Raji (cell line): ENCODE results near the gene PRSS2.

Experiments
- POLR2A ChIP-seq: IDR thresholded peaks from 2 replicates; pipeline ENCODE4 v1.6.1; 2011; ENCODE audit warnings: low read depth, low read length, control low read depth; ENCODE audit not compliant: insufficient read depth

The PRSS2 gene

GRCh38 chr7:142770661-142771352, at the start of gene PRSS2:
Gene PRSS2, plus strand, starts transcription at chr7:142770970. Its CDS starts 13 bp downstream, at chr7:142770983.
- no peak for TF ChIP-seq POLR2A

GRCh38 chr7:142720986-142721385, 49.8 kb upstream of the PRSS2 start:
- no peak for TF ChIP-seq POLR2A

- no peak for TF ChIP-seq POLR2A
Observed at GRCh38 chr7:142722248-142722794, 48.4 kb upstream of the PRSS2 start.

DNA sequence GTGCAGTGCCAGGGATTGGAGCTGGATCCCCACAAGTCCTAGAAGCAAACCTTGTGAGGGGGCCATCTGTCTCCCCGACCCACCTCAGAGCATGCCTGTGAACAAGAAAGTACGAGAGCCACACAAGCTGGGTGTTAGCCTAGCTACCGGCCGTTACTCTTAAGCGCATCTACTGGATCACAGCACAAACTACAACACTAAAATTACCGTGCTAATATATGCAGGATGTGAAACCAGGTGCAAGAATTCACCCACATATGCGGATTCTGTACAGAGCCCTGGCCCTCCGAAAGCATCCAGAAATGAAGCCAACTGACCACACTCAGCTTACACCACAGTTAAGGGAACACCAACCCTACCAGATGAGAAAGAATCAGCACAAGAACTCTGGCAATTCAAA, 37.5 kb upstream of the PRSS2 start:
- no peak for TF ChIP-seq POLR2A

- no peak for TF ChIP-seq POLR2A
Observed at GRCh38 chr7:142739923-142740492, 30.8 kb upstream of the PRSS2 start.

DNA sequence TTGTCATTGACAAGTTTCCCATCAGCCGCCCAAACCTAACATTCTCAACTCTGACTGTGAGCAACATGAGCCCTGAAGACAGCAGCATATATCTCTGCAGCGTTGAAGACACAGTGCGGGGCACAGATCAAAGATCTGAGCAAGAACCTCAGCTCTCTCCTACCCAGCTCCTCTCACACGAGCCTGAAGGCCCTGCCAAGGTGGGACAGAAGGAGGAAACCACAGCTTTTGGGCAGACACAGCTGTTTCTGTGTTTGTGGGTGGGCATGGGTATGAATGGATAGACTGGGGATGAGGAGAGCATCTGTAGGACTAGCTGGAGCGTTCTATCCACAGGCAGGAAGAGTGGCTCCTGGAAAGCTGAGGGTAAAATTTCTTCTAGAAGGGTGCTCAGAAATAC, 30.0 kb upstream of the PRSS2 start:
- TF ChIP-seq POLR2A, result no peak

DNA sequence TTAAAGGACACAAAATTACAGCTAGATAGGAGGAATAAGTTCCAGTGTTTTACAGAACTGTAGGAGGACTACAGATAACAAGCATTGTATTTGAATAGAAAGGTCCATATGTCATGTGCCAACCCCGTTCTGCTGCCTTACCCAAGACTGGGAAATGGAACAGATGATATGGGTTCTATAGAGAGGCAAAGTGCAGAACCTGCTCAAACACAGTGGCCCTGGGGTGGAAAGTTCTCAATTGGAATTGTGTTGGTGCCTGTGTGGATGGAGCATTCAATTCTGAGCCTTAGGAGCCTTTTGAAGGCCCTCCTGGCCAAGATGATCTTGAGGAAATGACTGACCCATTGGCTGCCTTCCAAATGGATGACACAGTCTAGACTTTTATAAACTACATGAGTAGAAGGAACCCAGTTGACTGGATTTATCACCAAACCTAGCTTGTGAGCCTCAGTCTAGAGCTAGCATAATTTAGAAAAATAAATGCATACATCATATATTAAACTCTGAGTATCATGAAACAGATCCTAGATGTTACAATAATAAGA, 25.6 kb upstream of the PRSS2 start:
- TF ChIP-seq POLR2A, result no peak

GRCh38 chr7:142745745-142746144, 25.0 kb upstream of the PRSS2 start:
- no peak for TF ChIP-seq POLR2A

DNA sequence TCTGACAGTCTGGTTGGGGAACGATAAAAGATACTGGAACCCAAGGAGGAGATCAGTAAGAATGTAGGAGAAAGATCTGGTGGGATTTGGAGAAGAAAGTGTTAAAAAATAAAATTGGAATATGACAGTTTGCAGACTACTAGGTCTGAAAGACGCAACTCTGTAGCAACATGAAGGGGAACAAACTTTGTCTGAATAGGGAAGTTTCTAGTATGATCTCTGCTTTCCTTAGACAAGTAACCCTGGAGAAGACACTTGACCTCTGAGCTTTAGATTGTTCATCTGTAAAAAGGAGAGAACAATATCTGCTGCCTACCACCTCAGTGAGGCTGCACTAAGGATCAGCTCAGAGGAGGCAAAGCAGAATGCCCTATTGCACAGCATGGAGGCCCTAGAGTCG, 24.5 kb upstream of the PRSS2 start:
- no peak for TF ChIP-seq POLR2A

DNA sequence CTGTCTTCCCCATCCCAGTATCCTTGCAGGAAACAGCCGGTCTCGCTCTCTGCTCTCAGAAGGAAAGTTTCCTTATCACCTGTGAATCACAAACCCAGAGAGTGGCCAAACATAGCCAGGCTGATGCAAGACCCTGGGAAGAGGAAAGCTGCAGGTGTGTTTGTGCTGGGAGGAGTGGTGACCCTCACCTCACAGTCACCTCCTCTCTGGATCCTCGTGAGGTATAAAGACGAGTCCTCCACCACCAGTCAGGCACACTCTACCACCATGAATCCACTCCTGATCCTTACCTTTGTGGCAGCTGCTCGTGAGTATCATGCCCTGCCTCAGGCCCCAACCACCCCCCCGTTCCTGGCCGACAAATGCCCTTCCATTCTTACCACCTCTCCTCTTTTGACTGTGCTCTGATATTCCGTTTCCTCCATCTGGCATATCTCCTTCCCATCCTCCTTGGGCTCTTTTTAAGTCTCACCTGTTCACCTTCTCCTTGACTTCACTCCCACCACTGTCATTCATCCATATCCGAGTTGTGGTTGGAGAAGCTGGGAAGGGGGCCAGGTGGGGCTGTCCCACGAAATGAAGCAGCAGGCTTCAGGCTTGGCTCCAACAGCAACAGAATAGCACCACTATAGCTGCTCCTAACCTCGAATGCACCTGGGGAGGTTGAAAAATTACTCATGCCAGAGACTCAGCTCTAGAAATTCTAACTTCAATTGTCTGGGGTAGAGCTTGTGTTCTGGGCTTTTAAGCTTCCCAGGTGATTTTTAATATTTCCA, 21.4 kb upstream of the PRSS2 start, which contains the start of gene PRSS1:
Gene PRSS1, plus strand, starts transcription at position 255 of the 776 bp plus-strand sequence. Its CDS starts 13 bp downstream, at position 268.
- TF ChIP-seq POLR2A, result no peak

DNA sequence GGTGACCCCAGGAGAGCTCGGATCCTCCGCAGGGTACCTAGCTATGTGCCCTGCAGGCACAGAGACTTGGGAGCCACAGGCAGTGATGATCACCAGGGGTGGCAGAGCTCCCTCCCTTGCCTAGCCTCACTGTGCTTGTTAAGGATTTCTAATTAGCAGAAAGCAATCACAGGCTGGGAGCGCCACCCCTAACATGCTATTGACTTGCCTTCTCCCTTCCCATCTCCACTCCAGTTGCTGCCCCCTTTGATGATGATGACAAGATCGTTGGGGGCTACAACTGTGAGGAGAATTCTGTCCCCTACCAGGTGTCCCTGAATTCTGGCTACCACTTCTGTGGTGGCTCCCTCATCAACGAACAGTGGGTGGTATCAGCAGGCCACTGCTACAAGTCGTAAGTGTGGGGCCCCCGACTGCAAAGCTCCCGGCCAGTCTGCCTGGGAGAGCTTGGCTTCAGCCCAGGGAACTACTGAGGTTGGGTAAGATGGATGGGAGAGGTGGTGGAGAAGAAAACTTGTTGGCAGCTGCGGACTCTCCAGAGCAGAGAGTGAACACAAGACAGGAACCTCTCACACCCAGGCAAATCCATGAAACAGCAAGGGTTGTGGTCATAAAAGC, 20.3 kb upstream of the PRSS2 start:
- no peak for TF ChIP-seq POLR2A

DNA sequence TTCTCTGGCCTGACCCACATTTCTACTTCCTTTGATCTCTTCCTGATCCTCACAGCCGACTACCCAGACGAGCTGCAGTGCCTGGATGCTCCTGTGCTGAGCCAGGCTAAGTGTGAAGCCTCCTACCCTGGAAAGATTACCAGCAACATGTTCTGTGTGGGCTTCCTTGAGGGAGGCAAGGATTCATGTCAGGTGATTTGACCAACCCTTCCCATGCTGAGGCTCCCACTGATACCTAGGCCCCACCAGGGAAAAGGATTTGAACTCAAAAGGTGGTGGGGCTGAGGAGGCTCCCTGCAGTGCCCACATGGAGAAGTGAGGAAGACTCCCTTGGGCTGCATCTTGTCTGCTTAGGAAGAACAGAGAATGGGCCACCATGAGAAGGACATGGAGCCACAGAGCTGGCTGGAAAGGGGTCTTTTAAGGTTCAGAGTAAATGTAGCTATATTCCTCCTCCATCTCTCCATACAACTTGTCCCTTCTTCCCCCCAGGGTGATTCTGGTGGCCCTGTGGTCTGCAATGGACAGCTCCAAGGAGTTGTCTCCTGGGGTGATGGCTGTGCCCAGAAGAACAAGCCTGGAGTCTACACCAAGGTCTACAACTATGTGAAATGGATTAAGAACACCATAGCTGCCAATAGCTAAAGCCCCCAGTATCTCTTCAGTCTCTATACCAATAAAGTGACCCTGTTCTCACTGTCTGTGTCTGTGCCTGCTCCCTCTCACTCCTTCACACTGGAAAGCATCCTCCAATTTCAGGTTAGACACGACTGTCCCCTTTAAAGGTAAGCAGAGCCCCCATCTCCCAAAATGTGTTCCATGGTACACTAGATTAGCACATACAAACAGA, 18.2 kb upstream of the PRSS2 start:
- TF ChIP-seq POLR2A, result no peak

DNA sequence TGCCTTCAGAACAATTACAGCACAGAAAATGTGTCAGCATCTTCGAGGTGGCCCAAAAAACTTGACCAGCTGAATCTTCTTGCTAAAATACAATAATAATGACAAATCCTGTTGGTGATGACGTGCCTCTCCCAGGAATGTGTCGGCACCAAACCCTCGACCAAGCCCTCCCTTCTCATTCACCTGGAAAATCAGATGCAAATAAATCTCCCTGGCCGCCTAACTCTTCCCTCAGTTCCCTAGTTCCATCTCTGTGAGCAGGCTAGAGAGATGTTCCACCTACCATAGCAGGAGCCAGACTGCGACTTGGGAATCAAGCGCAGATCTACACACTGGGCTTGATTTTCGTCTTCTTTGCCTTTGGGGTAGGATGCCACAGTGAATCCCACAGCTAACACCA, 17.4 kb upstream of the PRSS2 start:
- no peak for TF ChIP-seq POLR2A
